Measurements from ENCODE around the gene RASA3.
A peak's percentile ranks its signal among the peaks of the same experiment; 100 is the strongest.

RASA3 gene

DNA sequence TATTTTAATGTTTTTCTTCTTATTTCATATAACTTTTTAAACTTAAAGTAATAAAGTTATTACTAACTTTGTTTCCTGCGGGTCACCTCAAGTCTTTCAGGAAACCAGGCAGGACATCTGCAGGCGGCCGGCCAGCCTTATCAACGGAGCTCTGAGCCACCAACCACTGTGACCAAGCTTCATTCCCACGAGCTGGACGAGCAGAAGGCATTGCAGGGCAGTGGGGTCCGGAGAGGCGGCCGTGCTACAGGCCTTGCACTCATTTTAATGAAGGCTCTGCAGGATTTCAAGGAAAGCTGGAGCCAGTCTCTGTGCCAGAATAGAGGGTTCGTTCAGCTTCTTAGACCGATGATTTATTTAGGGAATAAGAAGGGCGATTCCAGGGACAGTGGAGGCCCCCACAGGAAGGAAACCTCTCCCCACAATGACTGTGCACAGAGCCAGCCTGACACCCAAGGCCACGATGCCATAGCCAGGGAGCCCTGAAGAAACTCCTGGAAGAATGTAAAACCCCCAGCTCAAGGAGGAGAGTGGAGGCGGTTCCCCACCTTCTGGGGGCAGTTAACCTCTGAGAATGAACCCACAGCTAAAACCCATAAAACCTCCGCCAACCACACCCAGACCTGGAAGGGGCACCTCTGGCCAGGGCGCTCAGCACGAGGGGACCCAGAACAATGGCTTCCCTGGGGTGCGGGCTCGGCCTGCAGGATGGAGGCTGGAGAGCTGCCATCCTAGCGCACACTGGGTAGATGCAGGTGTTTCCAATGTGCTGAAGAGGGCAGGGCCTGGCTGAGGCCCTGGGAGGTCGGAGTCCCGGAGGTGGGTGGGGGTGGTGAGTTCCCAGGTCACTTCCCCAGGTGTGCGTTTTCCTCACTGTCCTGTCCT, 75.0 kb downstream of the RASA3 start:
- no peak for DNase-seq (ENCODE audit: low read depth in 1 of 2, low spot score in 1 of 2)

DNA sequence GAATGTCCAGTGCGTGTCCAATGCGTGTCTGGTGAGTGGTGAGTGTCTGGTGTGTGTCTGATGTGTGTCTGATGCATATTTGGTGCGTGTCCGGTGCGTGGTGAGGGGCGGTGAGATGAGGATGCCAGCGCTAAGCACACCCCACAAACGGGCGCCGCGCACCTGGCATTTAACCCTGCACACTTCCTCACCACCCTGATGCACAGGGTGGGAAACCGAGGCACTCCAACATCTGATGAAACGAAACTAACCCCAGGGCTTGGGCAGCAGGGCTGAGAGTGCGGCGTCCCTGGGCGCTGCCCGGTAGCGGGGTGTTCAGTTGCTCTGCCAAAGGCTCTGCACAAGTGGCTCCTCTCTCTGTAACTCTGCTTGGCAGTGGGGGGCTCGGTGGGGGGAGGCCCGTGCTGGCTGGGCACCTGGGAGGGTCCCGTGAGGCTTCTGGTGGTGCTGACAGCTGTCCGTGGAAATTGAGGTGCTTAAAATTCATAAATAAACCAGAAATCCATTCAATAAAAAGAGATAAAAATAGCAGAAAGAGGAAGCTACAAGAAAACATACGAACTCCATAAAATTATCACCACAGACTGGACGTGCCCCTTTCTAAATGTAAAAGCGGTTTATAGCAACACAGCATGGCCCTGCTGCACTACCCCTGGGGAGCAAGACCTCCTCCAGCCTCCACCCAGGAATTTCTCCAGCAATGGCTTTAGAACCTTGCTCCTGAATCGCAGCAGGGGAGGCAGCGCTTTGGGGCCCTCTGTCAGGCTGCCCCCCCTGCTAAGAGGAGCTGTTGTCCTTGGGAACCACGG, 76.0 kb downstream of the RASA3 start:
- DNase-seq (ENCODE audit: low read depth in 1 of 2, low spot score in 1 of 2): no peak

DNA sequence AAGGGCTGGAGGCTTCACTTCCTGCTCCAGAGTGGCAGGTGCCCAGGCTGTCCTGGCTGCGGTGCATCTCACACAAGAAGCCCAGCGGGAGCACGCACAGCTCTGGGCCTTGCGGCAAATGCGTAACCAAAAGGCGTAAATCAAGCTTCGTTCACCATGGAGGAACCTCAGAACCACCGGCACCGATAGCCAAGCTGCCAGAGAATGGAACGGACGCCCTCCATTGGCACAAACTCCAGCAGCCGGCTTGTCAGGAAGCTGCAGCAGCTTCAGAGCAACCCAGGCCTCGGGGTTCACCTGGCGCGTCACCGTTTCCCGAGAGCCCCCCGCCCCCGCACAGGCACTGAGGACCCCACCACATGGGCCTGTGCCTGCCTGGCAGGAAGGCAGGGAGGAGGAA, 76.7 kb downstream of the RASA3 start:
- DNase-seq (ENCODE audit: low read depth in 1 of 2, low spot score in 1 of 2): no peak

DNA sequence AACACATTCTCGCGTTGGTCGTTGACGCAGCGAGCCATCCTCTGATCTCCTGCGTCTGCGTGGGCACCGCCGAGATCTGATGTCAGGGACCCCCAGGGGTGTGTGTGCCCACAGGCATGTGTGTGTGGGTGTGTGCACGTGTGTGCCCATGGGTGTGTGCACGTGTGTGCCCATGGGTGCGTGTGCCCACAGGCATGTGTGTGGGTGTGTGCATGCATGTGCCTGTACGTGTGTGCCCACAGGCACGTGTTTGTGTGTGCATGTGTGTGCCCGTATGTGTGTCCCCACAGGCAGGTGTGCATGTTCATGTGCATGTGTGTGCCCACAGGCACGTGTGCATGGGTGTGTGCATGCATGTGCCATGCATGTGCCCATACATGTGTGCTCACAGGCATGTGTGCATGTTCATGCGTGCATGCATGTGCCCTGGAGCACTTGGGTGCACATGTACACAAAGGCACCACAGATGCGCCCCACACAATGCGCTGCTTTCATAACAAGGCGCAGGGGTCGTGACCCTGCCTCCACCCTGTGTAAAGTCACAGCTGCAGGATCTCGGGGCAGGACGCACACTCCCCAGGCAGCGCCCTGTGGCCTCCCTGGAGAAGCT, 77.5 kb downstream of the RASA3 start:
- no peak for DNase-seq (ENCODE audit: low read depth in 1 of 2, low spot score in 1 of 2)

DNA sequence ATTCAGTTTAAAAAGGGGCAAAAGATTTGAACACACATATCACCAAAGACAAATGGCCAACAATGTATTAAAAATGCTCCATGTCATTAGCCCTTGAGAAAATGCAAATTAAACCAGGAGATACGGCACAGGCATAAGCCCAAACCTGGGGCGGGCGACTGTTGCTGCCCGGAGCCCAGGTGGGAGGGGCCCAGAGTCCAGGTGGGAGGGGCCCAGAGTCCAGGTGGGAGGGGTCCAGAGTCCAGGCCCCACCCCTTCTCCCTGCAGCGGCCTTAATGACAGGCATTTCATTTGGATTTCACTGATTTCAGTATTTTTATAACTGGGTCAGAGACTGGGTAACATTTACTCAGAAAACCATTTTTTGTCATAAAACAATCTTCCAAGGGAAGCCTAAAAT, 78.2 kb downstream of the RASA3 start:
- DNase-seq (ENCODE audit: low read depth in 1 of 2, low spot score in 1 of 2): no peak

DNA sequence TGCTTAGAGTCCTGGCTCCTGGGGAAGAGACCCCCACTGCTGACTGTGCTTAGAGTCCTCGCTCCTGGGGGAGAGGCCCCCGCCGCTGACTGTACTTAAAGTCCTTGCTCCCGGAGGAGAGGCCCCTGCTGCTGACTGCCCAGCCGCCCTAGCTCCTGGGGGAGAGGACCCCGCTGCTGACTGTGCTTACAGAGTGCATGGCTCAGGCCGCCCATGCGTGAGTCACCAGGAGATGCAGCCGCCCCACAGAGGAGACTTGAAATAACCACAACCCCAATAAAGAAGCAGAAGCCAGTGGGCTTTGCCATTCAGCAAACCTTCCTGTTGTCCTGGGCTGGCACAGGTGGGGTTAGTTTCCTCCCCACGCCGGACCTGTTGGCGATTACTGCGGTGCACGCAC, 79.4 kb downstream of the RASA3 start:
- no peak for DNase-seq (ENCODE audit: low read depth in 1 of 2, low spot score in 1 of 2)

DNA sequence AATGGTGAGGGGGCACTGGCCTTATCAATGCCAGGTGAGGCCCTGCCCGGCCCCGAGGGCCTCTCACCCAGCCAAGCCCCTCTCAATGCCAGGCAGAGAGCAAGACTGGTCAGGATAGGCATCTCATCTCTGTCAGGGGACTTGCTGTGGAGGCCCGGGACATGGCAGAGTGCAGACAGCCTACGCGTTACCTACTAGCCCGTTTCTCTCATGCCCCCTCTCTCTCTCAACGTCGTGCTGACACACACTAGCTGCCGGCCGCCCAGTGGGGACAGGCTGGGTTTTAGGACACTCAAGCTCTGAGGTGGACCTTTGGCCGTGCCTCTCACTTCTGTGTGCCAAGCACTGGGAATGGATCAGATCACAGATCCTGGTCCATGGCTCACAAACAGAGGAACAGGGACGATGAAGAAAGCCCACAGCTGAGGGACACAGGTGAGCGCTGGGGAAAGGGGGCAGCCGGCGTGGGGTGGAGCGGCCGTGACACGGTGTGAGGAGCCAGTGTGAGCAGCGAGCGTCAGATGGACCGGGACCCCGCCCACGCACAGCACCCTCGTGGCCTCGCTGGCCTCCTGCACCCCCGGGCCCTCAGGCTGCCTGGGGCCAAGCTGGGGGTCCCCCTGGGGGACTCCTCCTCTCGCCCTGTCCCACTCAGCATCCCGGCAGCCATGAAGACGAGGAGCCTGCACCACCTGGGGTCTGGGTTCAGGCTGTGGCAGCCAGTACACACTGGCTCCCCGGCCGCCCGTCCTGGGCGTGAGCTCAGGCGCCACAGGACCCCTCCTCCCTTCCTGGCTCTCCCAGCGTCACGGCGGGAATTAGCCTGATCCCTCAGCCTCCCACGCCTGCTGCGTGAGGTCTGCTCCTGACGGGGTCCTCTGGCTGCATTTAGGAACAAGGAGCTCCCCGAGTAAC, 81.6 kb downstream of the RASA3 start:
- no peak for DNase-seq (ENCODE audit: low read depth in 1 of 2, low spot score in 1 of 2)

DNA sequence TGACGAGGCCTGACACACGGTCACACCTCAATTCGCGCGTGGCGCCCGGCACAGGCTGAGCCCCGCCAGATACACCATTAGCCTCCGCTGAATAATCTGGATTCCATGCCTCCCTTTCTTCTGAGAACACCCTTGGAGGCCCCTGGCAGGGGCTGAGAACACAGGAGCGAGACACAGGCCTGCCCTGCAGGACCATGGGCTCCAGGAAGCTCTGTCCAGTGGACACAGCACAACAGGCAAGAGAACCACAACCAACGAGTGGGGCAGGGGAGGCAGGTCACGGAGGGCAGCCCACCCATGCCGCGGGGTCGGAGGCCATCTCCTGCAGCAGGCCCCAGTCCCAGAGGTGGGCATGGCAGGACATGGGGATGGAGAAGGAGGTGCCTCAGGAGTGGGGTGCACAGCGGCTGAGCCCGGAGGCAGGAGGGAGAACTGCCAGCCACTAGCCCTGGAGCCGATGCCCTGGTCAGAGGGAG, 82.8 kb downstream of the RASA3 start:
- no peak for DNase-seq (ENCODE audit: low read depth in 1 of 2, low spot score in 1 of 2)

DNA sequence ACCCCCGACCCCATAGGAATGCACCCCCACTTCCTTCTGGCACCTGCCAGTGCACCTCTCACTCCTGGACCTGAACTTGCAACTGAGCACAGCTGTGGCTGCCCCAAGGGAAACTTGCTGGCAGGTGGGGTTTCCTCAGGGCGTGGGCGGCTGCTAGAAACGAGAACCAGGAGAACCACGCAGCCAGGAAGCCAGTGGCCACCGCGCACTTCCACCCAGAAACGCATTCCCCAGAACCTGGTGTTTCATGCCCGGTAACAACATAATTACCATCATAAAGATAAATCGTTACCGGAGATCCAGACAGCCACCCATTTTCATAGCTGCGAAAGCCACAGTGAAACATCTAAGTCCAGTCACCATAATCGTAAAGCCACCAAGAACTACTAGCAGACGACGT, 83.4 kb downstream of the RASA3 start:
- DNase-seq (ENCODE audit: low read depth in 1 of 2, low spot score in 1 of 2): peak in 1 of 2 donors; percentile 45

DNA sequence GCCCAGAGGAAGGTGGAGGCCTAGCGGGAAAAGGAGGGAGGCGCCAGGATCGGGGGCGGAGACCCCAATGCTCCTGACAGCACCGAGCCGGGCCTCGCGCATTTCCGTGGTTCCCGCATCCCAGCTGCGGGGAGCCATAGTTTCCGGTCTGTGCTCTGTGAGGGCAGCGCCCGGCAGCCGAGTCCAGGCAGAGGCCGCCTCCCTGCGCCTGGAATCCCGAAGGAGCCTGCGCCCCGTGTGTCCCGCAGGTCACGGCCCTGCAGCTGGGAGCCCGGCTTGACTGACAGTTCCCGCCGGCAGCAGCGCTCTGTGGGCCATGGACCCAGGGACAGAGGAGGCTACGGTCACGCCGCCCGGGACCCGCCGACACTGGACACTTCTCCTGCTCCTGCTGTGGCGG, 84.0 kb downstream of the RASA3 start:
- DNase-seq (ENCODE audit: low read depth in 1 of 2, low spot score in 1 of 2): no peak

DNA sequence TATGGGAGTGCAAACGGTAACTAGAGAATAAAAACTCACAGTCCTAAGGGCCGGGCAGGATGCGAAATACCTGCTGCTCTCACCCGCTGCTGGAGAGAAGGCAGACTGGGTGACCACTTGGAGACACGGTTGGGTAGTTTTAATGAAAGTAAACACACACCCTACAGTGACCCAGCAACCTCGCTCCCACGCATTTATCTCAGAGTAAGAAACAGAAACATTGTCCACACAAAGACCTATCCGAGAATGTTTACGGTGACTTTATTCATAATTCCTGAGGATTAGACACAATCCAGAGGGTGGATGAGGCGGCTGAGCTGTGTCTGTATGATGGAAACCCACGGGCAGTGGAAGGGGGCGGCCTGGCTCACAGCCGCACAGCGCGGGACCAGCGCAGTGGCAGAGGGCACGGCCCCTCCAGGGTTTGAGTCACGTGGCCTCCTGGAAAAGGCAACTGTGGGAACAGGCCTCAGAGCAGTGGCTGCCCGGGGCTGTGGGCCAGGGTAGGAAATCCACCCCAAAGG, 85.0 kb downstream of the RASA3 start:
- DNase-seq (ENCODE audit: low read depth in 1 of 2, low spot score in 1 of 2): no peak

DNA sequence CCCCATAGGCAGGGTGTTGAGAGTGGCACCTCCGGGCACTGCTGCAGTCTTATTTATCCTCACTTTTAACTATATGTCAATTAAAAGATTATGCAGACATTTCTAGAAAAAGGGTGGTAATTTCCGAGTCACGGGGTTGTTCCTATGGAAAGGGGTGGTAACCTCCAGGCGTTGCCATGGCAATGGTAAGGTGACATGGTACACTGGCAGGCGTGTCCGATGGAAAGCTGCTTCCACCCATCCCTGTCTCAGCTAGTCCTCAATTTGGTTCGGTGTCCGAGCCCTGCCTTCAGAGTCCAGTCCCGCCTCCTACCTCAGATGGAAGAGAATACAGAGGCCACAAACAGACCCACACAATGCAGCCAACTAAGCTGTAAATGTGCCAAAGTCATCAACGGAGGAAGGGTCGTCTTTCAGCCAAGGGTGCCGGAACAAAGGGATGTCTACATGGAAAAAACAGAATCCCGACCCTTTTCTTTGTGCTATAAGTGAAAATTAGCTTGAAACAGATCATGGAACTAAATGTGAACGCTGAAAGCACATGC, 85.9 kb downstream of the RASA3 start:
- DNase-seq (ENCODE audit: low read depth in 1 of 2, low spot score in 1 of 2): no peak

DNA sequence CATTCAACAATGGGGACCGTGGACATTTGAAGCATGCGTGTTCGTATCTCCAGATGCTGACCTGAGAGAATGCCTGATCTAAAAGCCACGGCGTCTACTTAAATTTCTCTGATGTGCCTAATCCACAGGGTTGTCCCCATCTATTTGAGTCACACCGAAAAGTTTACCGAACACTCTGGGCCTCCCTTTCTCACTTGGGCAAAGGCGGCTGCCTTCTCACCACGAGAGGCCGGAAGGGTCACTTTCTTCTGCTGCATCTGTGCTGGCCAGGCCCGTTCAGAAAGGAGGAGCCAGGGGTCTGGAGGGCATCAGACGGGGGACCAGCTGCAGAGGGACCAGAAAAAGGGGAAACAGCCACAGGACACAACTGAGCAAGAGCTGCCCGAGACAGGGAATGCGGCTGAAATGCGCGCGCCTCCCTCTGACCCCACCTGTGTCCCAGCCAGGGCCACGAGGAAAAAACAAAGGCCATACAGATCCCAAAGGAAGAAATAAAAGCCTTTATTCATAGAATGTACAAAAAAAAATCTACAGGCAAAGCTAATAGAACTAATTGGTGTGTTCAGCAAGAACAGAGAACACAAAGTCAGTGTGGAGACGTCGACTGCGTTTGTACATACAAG, 87.2 kb downstream of the RASA3 start:
- DNase-seq (ENCODE audit: low read depth in 1 of 2, low spot score in 1 of 2): no peak

DNA sequence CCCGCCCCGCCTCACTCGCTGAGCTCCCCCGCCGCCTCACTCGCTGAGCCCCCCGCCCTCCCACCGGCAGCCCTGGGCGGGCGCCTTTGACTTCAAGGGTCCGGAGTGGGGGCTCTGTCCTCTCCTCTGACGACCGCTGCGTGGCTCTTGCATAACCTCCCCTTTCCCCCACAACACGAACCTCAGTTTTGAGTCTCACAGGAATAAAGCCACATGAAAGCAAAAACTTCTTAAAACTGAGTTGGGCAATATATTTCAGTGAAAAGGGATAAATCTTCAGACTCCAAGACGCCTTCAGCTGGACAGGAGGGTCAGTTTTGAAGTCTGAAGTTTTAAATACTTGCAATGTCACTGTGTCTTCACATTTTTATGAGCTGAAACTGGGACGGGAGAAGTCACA, 87.9 kb downstream of the RASA3 start:
- no peak for DNase-seq (ENCODE audit: low read depth in 1 of 2, low spot score in 1 of 2)

DNA sequence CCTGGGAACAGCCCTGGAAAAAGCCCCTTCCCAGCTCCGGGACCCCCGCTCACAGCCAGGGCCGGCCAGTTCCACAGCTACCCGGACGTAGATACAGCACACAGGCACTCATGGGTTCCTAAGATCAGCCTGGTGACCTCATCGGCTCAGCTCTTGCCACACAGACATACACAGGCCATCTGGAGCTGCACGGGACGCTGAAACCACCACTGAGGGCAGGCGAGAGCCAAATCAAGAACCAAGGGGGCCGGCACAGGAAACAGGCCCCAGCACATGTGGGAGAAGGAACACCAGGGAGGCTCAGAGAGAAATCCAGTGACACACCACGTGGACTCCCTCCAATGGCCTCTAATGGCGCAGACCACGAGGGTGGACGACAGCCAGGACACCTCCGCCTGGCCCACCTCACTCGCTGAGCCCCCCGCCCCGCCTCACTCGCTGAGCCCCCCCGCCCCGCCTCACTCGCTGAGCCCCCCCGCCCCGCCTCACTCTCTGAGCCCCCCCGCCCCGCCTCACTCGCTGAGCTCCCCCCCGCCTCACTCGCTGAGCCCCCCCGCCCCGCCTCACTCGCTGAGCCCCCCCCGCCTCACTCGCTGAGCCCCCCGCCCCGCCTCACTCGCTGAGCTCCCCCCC, 88.9 kb downstream of the RASA3 start:
- DNase-seq (ENCODE audit: low read depth in 1 of 2, low spot score in 1 of 2): no peak

DNA sequence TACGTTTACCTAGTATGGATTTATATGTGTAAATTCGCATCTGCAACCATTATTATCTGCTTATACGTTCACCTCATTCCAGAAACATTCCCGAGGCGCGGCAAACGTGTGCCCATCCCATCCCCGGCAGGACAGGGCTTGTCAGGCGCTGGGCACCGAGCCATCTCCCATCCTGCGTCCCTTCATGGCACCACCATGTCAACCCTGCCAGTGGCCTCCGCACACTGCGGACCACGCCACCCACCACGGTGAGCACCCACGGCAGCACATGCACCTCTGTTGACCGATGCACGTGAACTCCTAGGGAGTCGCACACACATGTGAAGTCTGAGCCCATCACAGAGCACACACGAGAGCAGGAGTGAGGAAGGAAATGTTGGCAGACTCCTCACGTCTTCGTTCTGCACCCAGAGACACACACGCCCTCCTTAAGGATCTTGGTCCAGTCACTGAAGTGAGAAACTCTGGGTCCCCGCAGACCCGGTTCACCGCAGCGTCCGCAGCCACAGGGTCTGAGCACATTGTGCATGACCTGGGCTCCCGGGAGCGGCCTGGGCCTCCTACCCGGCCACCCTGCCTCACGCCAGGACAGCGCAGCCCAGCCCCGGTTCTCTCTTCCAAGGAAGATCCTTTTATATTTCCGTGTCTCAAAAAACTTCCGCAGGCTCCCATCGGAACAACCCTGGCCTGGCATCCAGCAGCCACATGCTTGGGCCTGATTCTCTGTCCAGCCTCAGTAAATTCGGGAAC, 90.2 kb downstream of the RASA3 start:
- DNase-seq (ENCODE audit: low read depth in 1 of 2, low spot score in 1 of 2): no peak

DNA sequence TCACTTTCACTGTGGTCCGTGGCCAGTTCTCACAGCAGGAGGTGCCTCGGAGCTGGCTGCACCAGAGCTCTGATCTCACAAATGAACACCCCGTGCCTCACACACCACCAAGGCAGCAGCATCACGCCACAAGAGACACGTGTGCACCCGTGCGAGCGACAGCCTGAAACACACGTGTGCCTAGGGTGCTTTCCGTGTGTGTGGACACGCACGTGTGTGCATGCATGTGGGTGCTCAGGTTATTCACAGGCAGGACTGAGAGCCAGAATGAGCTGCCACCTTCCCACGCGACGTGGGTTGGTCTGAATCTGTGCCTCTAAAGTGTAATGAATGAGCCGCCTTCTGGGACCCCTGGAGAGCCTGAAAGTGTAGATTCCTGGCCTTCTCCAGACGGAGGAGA, 90.9 kb downstream of the RASA3 start:
- DNase-seq (ENCODE audit: low read depth in 1 of 2, low spot score in 1 of 2): no peak

DNA sequence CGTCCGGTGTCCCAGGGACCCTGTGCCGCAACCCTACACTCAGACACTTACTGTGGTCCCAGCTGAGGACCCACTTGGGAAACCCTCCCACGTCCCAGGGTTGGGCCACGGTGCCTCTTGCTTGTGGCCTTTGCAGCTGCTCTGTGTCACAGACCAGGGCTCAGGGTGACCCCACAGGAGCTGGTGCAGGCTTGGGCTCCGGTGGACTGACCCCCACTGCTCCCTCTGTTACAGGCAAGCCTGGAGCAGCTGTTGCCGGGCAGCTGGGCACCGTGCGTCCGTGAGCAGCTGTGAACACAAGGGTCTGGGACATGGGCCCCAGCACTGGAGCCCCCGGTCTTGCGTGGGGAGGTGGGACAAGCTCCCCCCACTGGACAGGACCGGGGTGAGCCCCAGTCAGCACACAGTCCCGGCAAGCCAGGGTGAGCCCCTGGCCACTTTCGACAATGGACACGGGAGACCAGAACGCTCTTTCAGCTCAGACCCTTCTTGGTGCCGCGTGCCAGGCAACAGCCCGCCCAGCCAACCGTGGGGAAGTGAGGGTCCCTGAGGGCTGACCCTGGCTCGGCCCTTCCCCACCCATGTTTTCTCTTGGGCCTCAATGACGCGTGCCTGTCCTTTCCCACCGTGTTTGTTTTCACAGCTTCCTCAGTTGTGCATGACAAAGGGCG, 92.8 kb downstream of the RASA3 start:
- DNase-seq (ENCODE audit: low read depth in 1 of 2, low spot score in 1 of 2): no peak
